Ramos (cell line): ENCODE results near the gene C17orf78.
"Not testable (repeated sequence)": the region's sequence is repeated elsewhere in the genome, so short reads cannot be mapped to it uniquely, and the experiment has no call there.

ENCODE experiments used
- in situ Hi-C: fragments of 300-500 bp; cut with MboI; formaldehyde crosslinking; loops from one replicate; pipeline ENCODE4 v1.14.3; 2022; ENCODE audit warnings: low sequenced_read_pairs; ENCODE audit not compliant: unreplicated experiment

Gene C17orf78

GRCh38 chr17:37429039-37429438, 53.3 kb downstream of the C17orf78 start:
- in situ Hi-C loops = no loop called here

- in situ Hi-C loops = no loop called here
Measured at GRCh38 chr17:37429453-37429852, 53.7 kb downstream of the C17orf78 start.

GRCh38 chr17:37430051-37430627, 54.4 kb downstream of the C17orf78 start:
- in situ Hi-C loops = no loop called here

GRCh38 chr17:37432671-37433070, 56.9 kb downstream of the C17orf78 start:
- in situ Hi-C loops = no loop called here

- in situ Hi-C loops = no loop called here
Measured at GRCh38 chr17:37438141-37438540, 62.4 kb downstream of the C17orf78 start.

- in situ Hi-C loops = no loop called here
Measured at GRCh38 chr17:37440424-37440823, 64.6 kb downstream of the C17orf78 start.

GRCh38 chr17:37441369-37442014, 65.7 kb downstream of the C17orf78 start:
- in situ Hi-C loops = not testable (repeated sequence)
